Effector memory CD4-positive, alpha-beta T cell (primary cell): ENCODE measurements around the gene PLCD1.

Experiments used
- DNase-seq, 3 donors: peaks; one replicate each; pipeline ENCODE4 v3.0.0-alpha.2; 2020
- H3K27ac ChIP-seq: 2 replicates; pipeline ENCODE4 v1.7.0; 2013; ENCODE audit warnings: mild to moderate bottlenecking, low read length, moderate library complexity; ENCODE audit not compliant: insufficient read depth, poor library complexity, severe bottlenecking
- H3K27me3 ChIP-seq: replicated peaks from 2 replicates; pipeline ENCODE4 v1.7.0; 2013; ENCODE audit warnings: mild to moderate bottlenecking, low read length; ENCODE audit not compliant: insufficient read depth, control insufficient read depth, poor library complexity, severe bottlenecking
- H3K36me3 ChIP-seq: 2 replicates; pipeline ENCODE4 v1.7.0; 2013; ENCODE audit warnings: mild to moderate bottlenecking, low read length, moderate library complexity; ENCODE audit not compliant: control insufficient read depth, insufficient read depth
- H3K4me1 ChIP-seq: 2 replicates; pipeline ENCODE4 v1.7.0; 2013; ENCODE audit warnings: low read length, mild to moderate bottlenecking; ENCODE audit not compliant: control insufficient read depth, insufficient read depth, poor library complexity, severe bottlenecking
- H3K4me3 ChIP-seq: 2 replicates; pipeline ENCODE4 v1.7.0; 2013; ENCODE audit warnings: low read length, low read depth, mild to moderate bottlenecking; ENCODE audit not compliant: insufficient read depth, poor library complexity, severe bottlenecking
- H3K9me3 ChIP-seq: 2 replicates; pipeline ENCODE4 v1.7.0; 2013; ENCODE audit warnings: mild to moderate bottlenecking, low read length, moderate library complexity; ENCODE audit not compliant: control insufficient read depth

The PLCD1 gene

GRCh38 chr3:38017445-38018295 lies 11.8 kb downstream of the PLCD1 start:
- Histone ChIP-seq H3K9me3 (peaks cover 4% of the 10 kb centered on the region), H3K4me1 (no peaks in the 10 kb centered on the region), H3K4me3 (no peak overlapping the region), H3K36me3 (peaks cover 49% of the 10 kb centered on the region), H3K27me3 (no peaks in the 10 kb centered on the region), H3K27ac (no peak overlapping the region)
- DNase-seq = no peak

- Histone ChIP-seq H3K27ac (no peak overlapping the region), H3K27me3 (no peaks in the 10 kb centered on the region), H3K4me1 (no peaks in the 10 kb centered on the region), H3K4me3 (no peak overlapping the region), H3K9me3 (peaks cover 4% of the 10 kb centered on the region), H3K36me3 (peaks cover 49% of the 10 kb centered on the region)
- DNase-seq = no peak
Observed at GRCh38 chr3:38016847-38017444, 12.5 kb downstream of the PLCD1 start.

- Histone ChIP-seq H3K4me3 (no peak overlapping the region), H3K4me1 (no peaks in the 10 kb centered on the region), H3K36me3 (peaks cover 52% of the 10 kb centered on the region), H3K27me3 (no peaks in the 10 kb centered on the region), H3K27ac (no peak overlapping the region), H3K9me3 (peaks cover 4% of the 10 kb centered on the region)
- no peak for DNase-seq
Observed at GRCh38 chr3:38016410-38016809, 13.0 kb downstream of the PLCD1 start.

- no peak overlapping the region for H3K4me3 ChIP-seq
- peaks cover 52% of the 10 kb centered on the region for H3K36me3 ChIP-seq
- DNase-seq = no peak
- no peak overlapping the region for H3K27ac ChIP-seq
- H3K9me3 ChIP-seq = peaks cover 4% of the 10 kb centered on the region
- no peaks in the 10 kb centered on the region for H3K4me1 ChIP-seq
- H3K27me3 ChIP-seq = no peaks in the 10 kb centered on the region
Observed at GRCh38 chr3:38015984-38016383, 13.5 kb downstream of the PLCD1 start.

- H3K4me1 ChIP-seq = no peaks in the 10 kb centered on the region
- H3K9me3 ChIP-seq = peaks cover 4% of the 10 kb centered on the region
- peaks cover 52% of the 10 kb centered on the region for H3K36me3 ChIP-seq
- no peak overlapping the region for H3K4me3 ChIP-seq
- H3K27me3 ChIP-seq = no peaks in the 10 kb centered on the region
- DNase-seq = no peak
- H3K27ac ChIP-seq = no peak overlapping the region
Observed at GRCh38 chr3:38015485-38015884, 14.0 kb downstream of the PLCD1 start.

GRCh38 chr3:38011111-38011510 lies 18.3 kb downstream of the PLCD1 start:
- H3K4me1 ChIP-seq = no peaks in the 10 kb centered on the region
- no peak overlapping the region for H3K27ac ChIP-seq
- no peak overlapping the region for H3K4me3 ChIP-seq
- no peak for DNase-seq
- H3K27me3 ChIP-seq = no peaks in the 10 kb centered on the region
- H3K36me3 ChIP-seq = peaks cover 46% of the 10 kb centered on the region
- H3K9me3 ChIP-seq = peaks cover under 1% of the 10 kb centered on the region

GRCh38 chr3:38009807-38010591 lies 19.4 kb downstream of the PLCD1 start:
- Histone ChIP-seq H3K9me3 (no peaks in the 10 kb centered on the region), H3K27ac (no peak overlapping the region), H3K4me3 (no peak overlapping the region), H3K27me3 (no peaks in the 10 kb centered on the region), H3K4me1 (no peaks in the 10 kb centered on the region), H3K36me3 (peaks cover 42% of the 10 kb centered on the region)
- no peak for DNase-seq

- H3K9me3 ChIP-seq = no peaks in the 10 kb centered on the region
- peaks cover 45% of the 10 kb centered on the region for H3K36me3 ChIP-seq
- H3K27me3 ChIP-seq = no peaks in the 10 kb centered on the region
- no peaks in the 10 kb centered on the region for H3K4me1 ChIP-seq
- no peak overlapping the region for H3K27ac ChIP-seq
- no peak for DNase-seq
- H3K4me3 ChIP-seq = no peak overlapping the region
Observed at GRCh38 chr3:38008971-38009580, 20.4 kb downstream of the PLCD1 start.

- Histone ChIP-seq H3K36me3 (peaks cover 46% of the 10 kb centered on the region), H3K4me3 (no peak overlapping the region), H3K27ac (no peak overlapping the region), H3K4me1 (peaks cover under 1% of the 10 kb centered on the region), H3K9me3 (no peaks in the 10 kb centered on the region), H3K27me3 (no peaks in the 10 kb centered on the region)
- DNase-seq = no peak
Observed at GRCh38 chr3:38008191-38008701, 21.2 kb downstream of the PLCD1 start.
